ENCODE data around the gene CYP3A7. TPM values are rescaled to one million over a fixed set of nuclear protein-coding genes. Genes with fewer than 3 reads are reported as not detected.

CYP3A7 gene
- total RNA-seq, 1 donor from 2014 or later = 0.18 TPM

DNA sequence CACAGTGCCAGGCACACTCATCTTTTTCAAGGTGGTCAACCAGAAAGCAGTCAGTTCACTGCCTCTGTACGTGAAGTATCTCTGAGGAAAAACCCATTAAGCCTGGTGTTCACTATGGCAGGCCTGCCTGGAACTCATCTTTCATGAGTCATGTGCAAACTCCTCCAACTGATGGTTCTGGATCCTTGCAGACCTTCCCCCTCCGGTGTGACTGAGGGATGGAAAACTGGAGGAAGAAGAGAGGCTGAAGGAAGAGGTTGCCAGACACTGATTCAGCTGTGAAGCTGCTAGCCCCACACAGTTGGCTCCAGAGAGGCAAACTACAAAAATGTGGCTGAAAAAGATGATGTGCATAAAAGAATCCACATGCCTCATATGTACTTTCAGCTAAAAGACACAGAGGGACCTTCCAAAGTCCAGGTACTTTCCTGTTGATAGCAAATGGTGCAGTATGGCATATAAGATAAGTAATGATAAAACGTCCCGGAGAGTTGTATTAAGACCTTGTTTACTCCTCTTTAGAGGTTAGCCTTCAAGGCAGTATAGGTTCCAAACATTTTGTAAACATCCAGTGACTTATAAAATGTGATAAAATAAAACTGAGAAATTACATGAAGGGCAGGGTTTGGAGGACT lies 57.9 kb downstream of the CYP3A7 start:
- Mint-ChIP-seq H3K4me3 (ENCODE audit: unreplicated experiment) (no peak overlapping the region), H3K36me3 (ENCODE audit: low read depth, unreplicated experiment) (peaks cover 8% of the 10 kb centered on the region), H3K9me3 (ENCODE audit: unreplicated experiment) (no peaks in the 10 kb centered on the region), H3K27ac (ENCODE audit: unreplicated experiment) (no peak overlapping the region), H3K27me3 (ENCODE audit: unreplicated experiment) (peaks cover 2% of the 10 kb centered on the region), H3K4me1 (ENCODE audit: unreplicated experiment) (peaks cover 9% of the 10 kb centered on the region)
- TF ChIP-seq, protein P1, sequence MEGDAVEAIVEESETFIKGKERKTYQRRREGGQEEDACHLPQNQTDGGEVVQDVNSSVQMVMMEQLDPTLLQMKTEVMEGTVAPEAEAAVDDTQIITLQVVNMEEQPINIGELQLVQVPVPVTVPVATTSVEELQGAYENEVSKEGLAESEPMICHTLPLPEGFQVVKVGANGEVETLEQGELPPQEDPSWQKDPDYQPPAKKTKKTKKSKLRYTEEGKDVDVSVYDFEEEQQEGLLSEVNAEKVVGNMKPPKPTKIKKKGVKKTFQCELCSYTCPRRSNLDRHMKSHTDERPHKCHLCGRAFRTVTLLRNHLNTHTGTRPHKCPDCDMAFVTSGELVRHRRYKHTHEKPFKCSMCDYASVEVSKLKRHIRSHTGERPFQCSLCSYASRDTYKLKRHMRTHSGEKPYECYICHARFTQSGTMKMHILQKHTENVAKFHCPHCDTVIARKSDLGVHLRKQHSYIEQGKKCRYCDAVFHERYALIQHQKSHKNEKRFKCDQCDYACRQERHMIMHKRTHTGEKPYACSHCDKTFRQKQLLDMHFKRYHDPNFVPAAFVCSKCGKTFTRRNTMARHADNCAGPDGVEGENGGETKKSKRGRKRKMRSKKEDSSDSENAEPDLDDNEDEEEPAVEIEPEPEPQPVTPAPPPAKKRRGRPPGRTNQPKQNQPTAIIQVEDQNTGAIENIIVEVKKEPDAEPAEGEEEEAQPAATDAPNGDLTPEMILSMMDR (IDR thresholded peaks at IDR 0.05; ENCODE audit: unreplicated experiment) = no peak
- no peak for DNase-seq (ENCODE audit: low spot score)

GRCh38 chr7:99674995-99675742 lies 59.8 kb downstream of the CYP3A7 start:
- TF ChIP-seq, protein P1 (IDR thresholded peaks at IDR 0.05; ENCODE audit: unreplicated experiment) = no peak
- Mint-ChIP-seq H3K4me3 (ENCODE audit: unreplicated experiment) (no peak overlapping the region), H3K36me3 (ENCODE audit: low read depth, unreplicated experiment) (peaks cover 1% of the 10 kb centered on the region), H3K27me3 (ENCODE audit: unreplicated experiment) (no peaks in the 10 kb centered on the region), H3K4me1 (ENCODE audit: unreplicated experiment) (peaks cover 7% of the 10 kb centered on the region), H3K27ac (ENCODE audit: unreplicated experiment) (no peak overlapping the region), H3K9me3 (ENCODE audit: unreplicated experiment) (no peaks in the 10 kb centered on the region)
- DNase-seq (ENCODE audit: low spot score) = no peak

DNA sequence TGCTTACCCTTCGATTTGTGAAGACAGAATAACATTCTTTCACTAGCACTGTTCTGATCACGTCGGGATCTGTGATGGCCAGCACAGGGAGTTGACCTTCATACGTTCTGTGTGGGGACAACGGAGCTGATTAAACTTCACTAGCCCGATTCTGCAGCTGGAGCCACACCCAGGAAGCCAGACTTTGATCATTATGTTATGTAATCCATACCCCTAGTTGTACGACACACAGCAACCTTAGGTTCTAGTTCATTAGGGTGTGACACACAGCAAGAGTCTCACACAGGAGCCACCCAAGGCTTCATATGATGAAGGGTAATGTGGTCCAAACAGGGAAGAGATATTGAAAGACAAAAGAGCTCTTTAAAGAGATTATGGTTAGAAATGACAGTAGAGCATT lies 62.4 kb downstream of the CYP3A7 start:
- Mint-ChIP-seq H3K4me3 (ENCODE audit: unreplicated experiment) (no peak overlapping the region), H3K4me1 (ENCODE audit: unreplicated experiment) (no peaks in the 10 kb centered on the region), H3K27me3 (ENCODE audit: unreplicated experiment) (no peaks in the 10 kb centered on the region), H3K9me3 (ENCODE audit: unreplicated experiment) (no peaks in the 10 kb centered on the region), H3K27ac (ENCODE audit: unreplicated experiment) (no peak overlapping the region), H3K36me3 (ENCODE audit: low read depth, unreplicated experiment) (no peaks in the 10 kb centered on the region)
- TF ChIP-seq, protein P1 (IDR thresholded peaks at IDR 0.05; ENCODE audit: unreplicated experiment) = no peak
- DNase-seq (ENCODE audit: low spot score) = no peak

DNA sequence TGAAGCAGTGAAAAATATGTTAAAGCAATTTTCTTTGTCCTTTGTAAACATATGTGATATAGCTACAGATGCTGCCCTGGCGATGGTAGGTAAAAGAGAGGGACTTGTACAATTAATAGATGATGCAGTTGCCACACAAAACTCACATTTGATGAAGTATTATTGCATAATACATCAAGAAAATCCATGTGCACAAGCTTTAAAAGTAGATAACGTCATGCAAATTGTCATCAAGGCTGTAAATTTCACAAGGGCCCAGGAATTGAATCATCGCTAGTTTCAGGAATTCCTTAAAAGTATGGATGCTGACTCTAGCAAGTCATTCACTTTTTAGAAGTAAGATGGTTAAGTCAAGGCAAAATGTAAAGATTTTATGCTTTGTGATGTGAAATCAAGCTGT lies 65.2 kb downstream of the CYP3A7 start:
- no peaks in the 10 kb centered on the region for H3K4me1 Mint-ChIP-seq (ENCODE audit: unreplicated experiment)
- no peak overlapping the region for H3K27ac Mint-ChIP-seq (ENCODE audit: unreplicated experiment)
- TF ChIP-seq, protein P1 (IDR thresholded peaks at IDR 0.05; ENCODE audit: unreplicated experiment) = no peak
- no peaks in the 10 kb centered on the region for H3K27me3 Mint-ChIP-seq (ENCODE audit: unreplicated experiment)
- H3K36me3 Mint-ChIP-seq (ENCODE audit: low read depth, unreplicated experiment) = no peaks in the 10 kb centered on the region
- no peak overlapping the region for H3K4me3 Mint-ChIP-seq (ENCODE audit: unreplicated experiment)
- H3K9me3 Mint-ChIP-seq (ENCODE audit: unreplicated experiment) = no peaks in the 10 kb centered on the region
- DNase-seq (ENCODE audit: low spot score) = no peak

GRCh38 chr7:99668541-99668940 lies 66.5 kb downstream of the CYP3A7 start:
- H3K9me3 Mint-ChIP-seq (ENCODE audit: unreplicated experiment) = no peaks in the 10 kb centered on the region
- no peaks in the 10 kb centered on the region for H3K4me1 Mint-ChIP-seq (ENCODE audit: unreplicated experiment)
- no peak overlapping the region for H3K4me3 Mint-ChIP-seq (ENCODE audit: unreplicated experiment)
- H3K36me3 Mint-ChIP-seq (ENCODE audit: low read depth, unreplicated experiment) = no peaks in the 10 kb centered on the region
- H3K27me3 Mint-ChIP-seq (ENCODE audit: unreplicated experiment) = no peaks in the 10 kb centered on the region
- H3K27ac Mint-ChIP-seq (ENCODE audit: unreplicated experiment) = no peak overlapping the region
- TF ChIP-seq, protein P1 (IDR thresholded peaks at IDR 0.05; ENCODE audit: unreplicated experiment) = no peak
- DNase-seq (ENCODE audit: low spot score) = no peak

All from endothelial cell (in vitro differentiated cells).